Measurements from ENCODE around the gene DUSP28.

DUSP28 gene

DNA sequence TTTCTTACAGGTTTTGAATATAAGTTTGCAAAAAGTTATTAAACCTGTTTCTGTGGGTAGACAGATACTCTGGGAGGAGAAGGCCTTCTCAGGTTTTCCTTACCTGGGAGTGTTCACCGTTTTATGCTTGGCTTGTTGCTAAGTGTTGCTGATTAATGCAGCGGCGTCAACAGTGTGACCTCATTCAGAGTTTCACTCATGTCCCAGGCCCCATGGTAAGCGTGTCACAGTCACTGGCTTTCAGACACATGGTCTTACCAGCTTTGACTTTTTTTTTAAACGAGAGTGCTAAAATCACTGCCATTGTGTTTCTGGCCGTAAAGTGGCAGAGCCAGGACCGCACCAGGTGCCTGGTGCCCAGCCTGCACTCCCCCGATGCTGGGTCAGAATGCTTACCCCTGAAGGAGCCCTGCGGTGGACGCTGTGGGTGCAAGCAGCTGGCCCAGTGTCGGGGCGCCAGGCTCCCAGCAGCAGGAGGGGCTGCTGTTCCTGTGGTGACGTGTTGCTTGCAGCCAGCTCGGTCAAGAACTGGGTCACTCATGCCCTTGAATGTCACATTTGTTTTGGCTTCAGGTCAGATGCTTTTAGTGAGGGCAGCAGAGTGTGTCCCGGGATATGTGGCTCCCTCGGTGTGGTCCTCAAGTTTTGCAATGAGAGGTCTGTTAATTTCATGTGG lies 29.8 kb downstream of the DUSP28 start:
- TF ChIP-seq RAD21 (IDR thresholded peaks at IDR 0.05; ENCODE audit: low read depth) (no peak), TAF1 (IDR thresholded peaks at IDR 0.05; ENCODE audit: low read depth) (no peak), NFIC (IDR thresholded peaks at IDR 0.05) (no peak), YY1 (IDR thresholded peaks at IDR 0.05; ENCODE audit: low read depth) (no peak), EGR1 (IDR thresholded peaks at IDR 0.05) (no peak), EP300 (IDR thresholded peaks at IDR 0.05; ENCODE audit: borderline replicate concordance) (no peak), FOXM1 (IDR thresholded peaks at IDR 0.05; ENCODE audit: borderline replicate concordance, low read depth) (no peak), TEAD4 (IDR thresholded peaks at IDR 0.05) (no peak), CEBPB (IDR thresholded peaks at IDR 0.05) (no peak), ZBTB7A (IDR thresholded peaks at IDR 0.05; ENCODE audit: low read depth) (no peak), TCF12 (IDR thresholded peaks at IDR 0.05; ENCODE audit: low read depth) (no peak), CREB1 (IDR thresholded peaks at IDR 0.05; ENCODE audit: low read depth) (no peak)
- TF ChIP-seq, protein P1, sequence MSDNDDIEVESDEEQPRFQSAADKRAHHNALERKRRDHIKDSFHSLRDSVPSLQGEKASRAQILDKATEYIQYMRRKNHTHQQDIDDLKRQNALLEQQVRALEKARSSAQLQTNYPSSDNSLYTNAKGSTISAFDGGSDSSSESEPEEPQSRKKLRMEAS (IDR thresholded peaks at IDR 0.05) = no peak
- TF ChIP-seq, protein P2, sequence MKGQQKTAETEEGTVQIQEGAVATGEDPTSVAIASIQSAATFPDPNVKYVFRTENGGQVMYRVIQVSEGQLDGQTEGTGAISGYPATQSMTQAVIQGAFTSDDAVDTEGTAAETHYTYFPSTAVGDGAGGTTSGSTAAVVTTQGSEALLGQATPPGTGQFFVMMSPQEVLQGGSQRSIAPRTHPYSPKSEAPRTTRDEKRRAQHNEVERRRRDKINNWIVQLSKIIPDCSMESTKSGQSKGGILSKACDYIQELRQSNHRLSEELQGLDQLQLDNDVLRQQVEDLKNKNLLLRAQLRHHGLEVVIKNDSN (IDR thresholded peaks at IDR 0.05) = no peak
- TF ChIP-seq, protein P3, sequence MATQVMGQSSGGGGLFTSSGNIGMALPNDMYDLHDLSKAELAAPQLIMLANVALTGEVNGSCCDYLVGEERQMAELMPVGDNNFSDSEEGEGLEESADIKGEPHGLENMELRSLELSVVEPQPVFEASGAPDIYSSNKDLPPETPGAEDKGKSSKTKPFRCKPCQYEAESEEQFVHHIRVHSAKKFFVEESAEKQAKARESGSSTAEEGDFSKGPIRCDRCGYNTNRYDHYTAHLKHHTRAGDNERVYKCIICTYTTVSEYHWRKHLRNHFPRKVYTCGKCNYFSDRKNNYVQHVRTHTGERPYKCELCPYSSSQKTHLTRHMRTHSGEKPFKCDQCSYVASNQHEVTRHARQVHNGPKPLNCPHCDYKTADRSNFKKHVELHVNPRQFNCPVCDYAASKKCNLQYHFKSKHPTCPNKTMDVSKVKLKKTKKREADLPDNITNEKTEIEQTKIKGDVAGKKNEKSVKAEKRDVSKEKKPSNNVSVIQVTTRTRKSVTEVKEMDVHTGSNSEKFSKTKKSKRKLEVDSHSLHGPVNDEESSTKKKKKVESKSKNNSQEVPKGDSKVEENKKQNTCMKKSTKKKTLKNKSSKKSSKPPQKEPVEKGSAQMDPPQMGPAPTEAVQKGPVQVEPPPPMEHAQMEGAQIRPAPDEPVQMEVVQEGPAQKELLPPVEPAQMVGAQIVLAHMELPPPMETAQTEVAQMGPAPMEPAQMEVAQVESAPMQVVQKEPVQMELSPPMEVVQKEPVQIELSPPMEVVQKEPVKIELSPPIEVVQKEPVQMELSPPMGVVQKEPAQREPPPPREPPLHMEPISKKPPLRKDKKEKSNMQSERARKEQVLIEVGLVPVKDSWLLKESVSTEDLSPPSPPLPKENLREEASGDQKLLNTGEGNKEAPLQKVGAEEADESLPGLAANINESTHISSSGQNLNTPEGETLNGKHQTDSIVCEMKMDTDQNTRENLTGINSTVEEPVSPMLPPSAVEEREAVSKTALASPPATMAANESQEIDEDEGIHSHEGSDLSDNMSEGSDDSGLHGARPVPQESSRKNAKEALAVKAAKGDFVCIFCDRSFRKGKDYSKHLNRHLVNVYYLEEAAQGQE (IDR thresholded peaks at IDR 0.05; ENCODE audit: low read depth) = no peak

DNA sequence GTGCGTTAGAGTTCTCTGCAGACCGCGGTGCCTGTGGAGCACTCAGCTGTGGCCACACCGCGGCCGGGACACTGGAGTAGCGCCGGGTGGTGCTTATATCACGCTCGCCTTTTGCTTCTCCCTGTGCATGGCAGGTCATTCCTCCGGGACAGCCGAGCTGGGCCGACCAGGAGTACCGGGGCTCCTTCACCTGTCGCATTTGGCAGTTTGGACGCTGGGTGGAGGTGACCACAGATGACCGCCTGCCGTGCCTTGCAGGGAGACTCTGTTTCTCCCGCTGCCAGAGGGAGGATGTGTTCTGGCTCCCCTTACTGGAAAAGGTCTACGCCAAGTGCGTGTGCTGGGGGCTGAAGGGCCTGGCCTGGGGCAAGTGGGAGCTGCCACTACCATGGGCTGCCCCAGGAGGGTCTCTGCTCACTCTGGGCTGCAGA lies 30.5 kb downstream of the DUSP28 start:
- TF ChIP-seq, protein P2 (IDR thresholded peaks at IDR 0.05) = no peak
- TF ChIP-seq CEBPB (IDR thresholded peaks at IDR 0.05) = no peak
- no peak for TF ChIP-seq FOXM1 (IDR thresholded peaks at IDR 0.05; ENCODE audit: borderline replicate concordance, low read depth)
- no peak for TF ChIP-seq NFIC (IDR thresholded peaks at IDR 0.05)
- no peak for TF ChIP-seq EGR1 (IDR thresholded peaks at IDR 0.05)
- TF ChIP-seq CREB1 (IDR thresholded peaks at IDR 0.05; ENCODE audit: low read depth) = no peak

DNA sequence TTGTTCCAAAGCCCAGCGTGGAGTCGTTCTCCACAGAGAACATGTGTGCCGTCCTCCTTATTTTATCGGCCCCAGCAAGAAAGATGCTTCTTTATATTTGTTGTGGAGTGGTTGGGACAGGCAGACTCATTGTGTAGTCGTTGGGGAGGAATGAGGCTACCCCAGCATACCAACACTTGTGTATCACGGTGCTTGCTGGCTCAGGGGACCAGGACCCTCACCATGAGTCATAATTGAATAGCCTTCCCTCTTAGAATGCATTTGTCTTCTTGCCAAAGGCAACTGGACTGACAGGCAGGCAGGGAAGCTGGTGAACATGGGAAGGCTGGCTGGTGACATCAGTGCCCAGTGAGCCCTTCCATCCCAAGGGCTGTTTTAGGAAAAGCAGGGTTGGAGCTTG lies 31.1 kb downstream of the DUSP28 start:
- TF ChIP-seq YY1 (IDR thresholded peaks at IDR 0.05; ENCODE audit: low read depth) (no peak), TEAD4 (IDR thresholded peaks at IDR 0.05) (no peak), TCF12 (IDR thresholded peaks at IDR 0.05; ENCODE audit: low read depth) (no peak), ZBTB7A (IDR thresholded peaks at IDR 0.05; ENCODE audit: low read depth) (no peak), TAF1 (IDR thresholded peaks at IDR 0.05; ENCODE audit: low read depth) (no peak), EGR1 (IDR thresholded peaks at IDR 0.05) (no peak), FOXM1 (IDR thresholded peaks at IDR 0.05; ENCODE audit: borderline replicate concordance, low read depth) (no peak), NFIC (IDR thresholded peaks at IDR 0.05) (no peak), CEBPB (IDR thresholded peaks at IDR 0.05) (no peak), CREB1 (IDR thresholded peaks at IDR 0.05; ENCODE audit: low read depth) (no peak), EP300 (IDR thresholded peaks at IDR 0.05; ENCODE audit: borderline replicate concordance) (no peak), RAD21 (IDR thresholded peaks at IDR 0.05; ENCODE audit: low read depth) (no peak)
- TF ChIP-seq, protein P3 (IDR thresholded peaks at IDR 0.05; ENCODE audit: low read depth) = no peak
- TF ChIP-seq, protein P1 (IDR thresholded peaks at IDR 0.05) = no peak
- TF ChIP-seq, protein P2 (IDR thresholded peaks at IDR 0.05) = no peak

DNA sequence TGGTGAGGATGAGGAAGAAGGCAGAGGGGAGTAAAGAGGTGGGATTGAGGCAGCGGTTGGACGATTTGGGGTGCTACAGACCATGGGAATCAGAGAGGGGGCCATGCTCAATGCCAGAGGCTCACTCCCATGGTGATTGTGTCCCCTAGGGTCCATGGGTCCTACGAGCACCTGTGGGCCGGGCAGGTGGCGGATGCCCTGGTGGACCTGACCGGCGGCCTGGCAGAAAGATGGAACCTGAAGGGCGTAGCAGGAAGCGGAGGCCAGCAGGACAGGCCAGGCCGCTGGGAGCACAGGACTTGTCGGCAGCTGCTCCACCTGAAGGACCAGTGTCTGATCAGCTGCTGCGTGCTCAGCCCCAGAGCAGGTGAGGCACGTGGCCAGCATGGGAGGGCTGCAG lies 31.6 kb downstream of the DUSP28 start:
- TF ChIP-seq CREB1 (IDR thresholded peaks at IDR 0.05; ENCODE audit: low read depth) = no peak
- TF ChIP-seq EGR1 (IDR thresholded peaks at IDR 0.05) = no peak
- TF ChIP-seq, protein P1 (IDR thresholded peaks at IDR 0.05) = no peak
- TF ChIP-seq NFIC (IDR thresholded peaks at IDR 0.05) = no peak
- TF ChIP-seq EP300 (IDR thresholded peaks at IDR 0.05; ENCODE audit: borderline replicate concordance) = no peak

DNA sequence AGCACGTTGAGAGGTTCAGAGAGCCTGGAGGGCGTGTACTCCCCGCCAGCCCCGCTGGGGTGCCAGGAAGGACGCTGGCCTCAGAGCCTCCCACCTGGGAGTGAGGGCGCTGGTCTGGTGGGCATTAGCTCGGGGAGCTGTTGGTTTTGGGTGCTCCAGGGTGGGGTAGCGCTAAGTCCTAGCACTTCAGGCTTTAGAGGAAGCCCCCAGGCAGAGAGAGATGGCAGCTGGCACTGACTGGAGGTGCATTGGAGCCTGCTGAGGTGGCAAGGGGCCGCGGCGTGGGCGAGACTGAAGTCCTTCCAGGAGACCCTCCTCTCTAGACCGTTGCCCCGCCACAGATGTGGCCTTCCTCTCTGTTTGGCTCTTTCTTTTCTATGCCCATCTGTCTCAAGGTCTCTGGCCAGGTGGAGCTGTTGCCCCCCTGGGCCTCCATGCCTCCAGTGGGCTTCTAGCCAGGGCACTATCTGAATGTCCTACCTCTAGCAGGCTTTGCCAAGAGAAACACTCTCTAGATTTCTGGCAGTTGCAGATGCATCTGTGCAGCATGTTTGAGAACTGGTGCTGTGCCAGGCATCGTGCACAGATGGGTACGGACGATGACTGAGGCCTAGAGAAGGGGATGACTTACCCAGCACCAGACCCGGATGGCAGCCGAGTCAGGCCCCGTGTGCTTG lies 33.0 kb downstream of the DUSP28 start:
- TF ChIP-seq, protein P2 (IDR thresholded peaks at IDR 0.05) = no peak
- TF ChIP-seq YY1 (IDR thresholded peaks at IDR 0.05; ENCODE audit: low read depth) (no peak), TAF1 (IDR thresholded peaks at IDR 0.05; ENCODE audit: low read depth) (no peak), FOXM1 (IDR thresholded peaks at IDR 0.05; ENCODE audit: borderline replicate concordance, low read depth) (no peak), EP300 (IDR thresholded peaks at IDR 0.05; ENCODE audit: borderline replicate concordance) (no peak), CEBPB (IDR thresholded peaks at IDR 0.05) (no peak), TCF12 (IDR thresholded peaks at IDR 0.05; ENCODE audit: low read depth) (no peak), NFIC (IDR thresholded peaks at IDR 0.05) (no peak), RAD21 (IDR thresholded peaks at IDR 0.05; ENCODE audit: low read depth) (no peak), ZBTB7A (IDR thresholded peaks at IDR 0.05; ENCODE audit: low read depth) (no peak)
- TF ChIP-seq, protein P1 (IDR thresholded peaks at IDR 0.05) = no peak
- TF ChIP-seq, protein P3 (IDR thresholded peaks at IDR 0.05; ENCODE audit: low read depth) = no peak
